Ishikawa (cell line): Measurements from ENCODE around the gene UACA.

Experiments
- CEBPB ChIP-seq: IDR thresholded peaks from 2 replicates; pipeline ENCODE4 v1.6.1; 2012
- CREB1 ChIP-seq: IDR thresholded peaks from 2 replicates; pipeline ENCODE4 v1.6.1; 2012; ENCODE audit warnings: low read depth
- EGR1 ChIP-seq: IDR thresholded peaks from 2 replicates; pipeline ENCODE4 v1.6.1; 2012
- EP300 ChIP-seq: IDR thresholded peaks from 2 replicates; pipeline ENCODE4 v1.6.1; 2012; ENCODE audit warnings: borderline replicate concordance
- FOXM1 ChIP-seq: IDR thresholded peaks from 2 replicates; pipeline ENCODE4 v1.6.1; 2012; ENCODE audit warnings: low read depth, borderline replicate concordance
- NFIC ChIP-seq: IDR thresholded peaks from 2 replicates; pipeline ENCODE4 v1.6.1; 2012
- RAD21 ChIP-seq: IDR thresholded peaks from 2 replicates; pipeline ENCODE4 v1.6.1; 2012; ENCODE audit warnings: low read depth
- TAF1 ChIP-seq: IDR thresholded peaks from 2 replicates; pipeline ENCODE4 v1.6.1; 2012; ENCODE audit warnings: low read depth, mild to moderate bottlenecking
- TCF12 ChIP-seq: IDR thresholded peaks from 2 replicates; pipeline ENCODE4 v1.6.1; 2012; ENCODE audit warnings: low read depth
- TEAD4 ChIP-seq: IDR thresholded peaks from 2 replicates; pipeline ENCODE4 v1.6.1; 2012
- YY1 ChIP-seq: IDR thresholded peaks from 2 replicates; pipeline ENCODE4 v1.6.1; 2012; ENCODE audit warnings: low read depth
- ZBTB7A ChIP-seq: IDR thresholded peaks from 2 replicates; pipeline ENCODE4 v1.6.1; 2012; ENCODE audit warnings: low read depth
- TF ChIP-seq, protein P1 (sequence below): IDR thresholded peaks from 2 replicates; pipeline ENCODE4 v1.6.1; 2012
- TF ChIP-seq, protein P2 (sequence below): IDR thresholded peaks from 2 replicates; pipeline ENCODE4 v1.6.1; 2012; ENCODE audit warnings: low read depth, mild to moderate bottlenecking
- TF ChIP-seq, protein P3 (sequence below): IDR thresholded peaks from 2 replicates; pipeline ENCODE4 v1.6.1; 2012

The UACA gene

GRCh38 chr15:70708839-70709238, 54.5 kb downstream of the UACA start:
- TF ChIP-seq, protein P1, sequence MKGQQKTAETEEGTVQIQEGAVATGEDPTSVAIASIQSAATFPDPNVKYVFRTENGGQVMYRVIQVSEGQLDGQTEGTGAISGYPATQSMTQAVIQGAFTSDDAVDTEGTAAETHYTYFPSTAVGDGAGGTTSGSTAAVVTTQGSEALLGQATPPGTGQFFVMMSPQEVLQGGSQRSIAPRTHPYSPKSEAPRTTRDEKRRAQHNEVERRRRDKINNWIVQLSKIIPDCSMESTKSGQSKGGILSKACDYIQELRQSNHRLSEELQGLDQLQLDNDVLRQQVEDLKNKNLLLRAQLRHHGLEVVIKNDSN, result no peak
- TF ChIP-seq TAF1, result no peak
- TF ChIP-seq, protein P2, sequence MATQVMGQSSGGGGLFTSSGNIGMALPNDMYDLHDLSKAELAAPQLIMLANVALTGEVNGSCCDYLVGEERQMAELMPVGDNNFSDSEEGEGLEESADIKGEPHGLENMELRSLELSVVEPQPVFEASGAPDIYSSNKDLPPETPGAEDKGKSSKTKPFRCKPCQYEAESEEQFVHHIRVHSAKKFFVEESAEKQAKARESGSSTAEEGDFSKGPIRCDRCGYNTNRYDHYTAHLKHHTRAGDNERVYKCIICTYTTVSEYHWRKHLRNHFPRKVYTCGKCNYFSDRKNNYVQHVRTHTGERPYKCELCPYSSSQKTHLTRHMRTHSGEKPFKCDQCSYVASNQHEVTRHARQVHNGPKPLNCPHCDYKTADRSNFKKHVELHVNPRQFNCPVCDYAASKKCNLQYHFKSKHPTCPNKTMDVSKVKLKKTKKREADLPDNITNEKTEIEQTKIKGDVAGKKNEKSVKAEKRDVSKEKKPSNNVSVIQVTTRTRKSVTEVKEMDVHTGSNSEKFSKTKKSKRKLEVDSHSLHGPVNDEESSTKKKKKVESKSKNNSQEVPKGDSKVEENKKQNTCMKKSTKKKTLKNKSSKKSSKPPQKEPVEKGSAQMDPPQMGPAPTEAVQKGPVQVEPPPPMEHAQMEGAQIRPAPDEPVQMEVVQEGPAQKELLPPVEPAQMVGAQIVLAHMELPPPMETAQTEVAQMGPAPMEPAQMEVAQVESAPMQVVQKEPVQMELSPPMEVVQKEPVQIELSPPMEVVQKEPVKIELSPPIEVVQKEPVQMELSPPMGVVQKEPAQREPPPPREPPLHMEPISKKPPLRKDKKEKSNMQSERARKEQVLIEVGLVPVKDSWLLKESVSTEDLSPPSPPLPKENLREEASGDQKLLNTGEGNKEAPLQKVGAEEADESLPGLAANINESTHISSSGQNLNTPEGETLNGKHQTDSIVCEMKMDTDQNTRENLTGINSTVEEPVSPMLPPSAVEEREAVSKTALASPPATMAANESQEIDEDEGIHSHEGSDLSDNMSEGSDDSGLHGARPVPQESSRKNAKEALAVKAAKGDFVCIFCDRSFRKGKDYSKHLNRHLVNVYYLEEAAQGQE, result no peak
- no peak for TF ChIP-seq YY1
- no peak for TF ChIP-seq EGR1
- TF ChIP-seq EP300, result no peak
- TF ChIP-seq RAD21, result no peak
- no peak for TF ChIP-seq TEAD4
- TF ChIP-seq ZBTB7A, result no peak
- TF ChIP-seq FOXM1, result no peak
- no peak for TF ChIP-seq TCF12
- no peak for TF ChIP-seq CEBPB
- TF ChIP-seq NFIC, result no peak
- no peak for TF ChIP-seq CREB1
- TF ChIP-seq, protein P3, sequence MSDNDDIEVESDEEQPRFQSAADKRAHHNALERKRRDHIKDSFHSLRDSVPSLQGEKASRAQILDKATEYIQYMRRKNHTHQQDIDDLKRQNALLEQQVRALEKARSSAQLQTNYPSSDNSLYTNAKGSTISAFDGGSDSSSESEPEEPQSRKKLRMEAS, result no peak

DNA sequence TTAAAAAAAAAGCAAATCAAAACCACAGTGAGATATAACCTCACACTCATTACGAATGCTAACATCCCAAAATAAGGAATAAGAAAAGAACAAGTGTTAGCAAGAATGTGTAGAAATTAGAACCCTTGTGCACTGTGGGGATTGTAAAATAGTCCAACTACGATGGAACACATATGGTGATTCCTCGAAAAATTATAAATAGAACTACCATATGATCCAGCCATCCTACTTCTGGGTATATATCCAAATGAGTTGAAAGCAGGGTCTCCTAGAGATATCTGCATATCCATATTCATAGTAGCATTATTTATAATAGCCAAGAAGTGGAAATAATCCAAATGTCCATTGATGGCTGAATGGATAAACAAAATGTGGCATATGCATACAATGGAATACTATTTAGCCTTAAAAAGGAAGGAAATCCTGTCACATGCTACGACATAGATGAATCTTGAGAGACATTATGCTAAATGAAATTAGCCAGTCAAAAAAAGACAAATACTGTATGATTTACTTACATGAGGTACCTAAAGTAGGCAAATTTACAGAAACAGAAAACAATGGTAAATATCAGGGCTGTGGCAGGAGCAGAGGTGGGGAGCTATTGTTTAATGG, 55.6 kb downstream of the UACA start:
- TF ChIP-seq TCF12, result no peak
- TF ChIP-seq, protein P1, result no peak

- TF ChIP-seq, protein P3, result no peak
- no peak for TF ChIP-seq RAD21
- TF ChIP-seq TAF1, result no peak
- no peak for TF ChIP-seq TEAD4
- no peak for TF ChIP-seq FOXM1
- TF ChIP-seq, protein P2, result no peak
- TF ChIP-seq ZBTB7A, result no peak
- no peak for TF ChIP-seq TCF12
- no peak for TF ChIP-seq YY1
- no peak for TF ChIP-seq CEBPB
- no peak for TF ChIP-seq NFIC
- no peak for TF ChIP-seq EGR1
- no peak for TF ChIP-seq EP300
- TF ChIP-seq CREB1, result no peak
- TF ChIP-seq, protein P1, result no peak
Measured at GRCh38 chr15:70704731-70705130, 58.6 kb downstream of the UACA start.

DNA sequence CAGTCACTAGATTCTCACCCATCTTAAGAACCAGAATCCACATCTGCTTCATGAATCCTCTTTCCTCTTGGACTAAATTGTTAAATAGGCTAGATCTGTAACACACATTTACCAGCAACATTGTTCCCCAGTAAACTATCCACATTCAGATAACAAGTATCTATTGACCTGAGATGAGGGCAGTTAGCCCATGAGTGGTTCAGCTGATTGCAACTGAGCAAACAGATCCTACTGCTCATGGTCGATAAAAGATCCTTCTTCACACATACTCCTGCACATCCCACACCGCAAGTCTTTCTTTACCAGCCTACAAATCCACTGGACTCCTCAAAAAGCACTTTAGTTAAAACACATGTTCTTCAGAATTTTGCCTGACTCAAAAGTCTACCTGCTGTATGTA, 59.2 kb downstream of the UACA start:
- no peak for TF ChIP-seq ZBTB7A
- no peak for TF ChIP-seq NFIC
- no peak for TF ChIP-seq EP300
- TF ChIP-seq TEAD4, result no peak
- TF ChIP-seq TCF12, result no peak
- no peak for TF ChIP-seq RAD21
- no peak for TF ChIP-seq YY1
- no peak for TF ChIP-seq EGR1

GRCh38 chr15:70703096-70703878, 60.1 kb downstream of the UACA start:
- TF ChIP-seq EP300 (no peak), YY1 (no peak), NFIC (no peak)
